ENCODE data around the gene NIPAL3. TPM values are rescaled to one million over a fixed set of nuclear protein-coding genes. Genes with fewer than 3 reads are reported as not detected.

Gene NIPAL3
- total RNA-seq, 4 donors from 2014 or later = 18.3 to 31.1 (median 26.6) TPM

DNA sequence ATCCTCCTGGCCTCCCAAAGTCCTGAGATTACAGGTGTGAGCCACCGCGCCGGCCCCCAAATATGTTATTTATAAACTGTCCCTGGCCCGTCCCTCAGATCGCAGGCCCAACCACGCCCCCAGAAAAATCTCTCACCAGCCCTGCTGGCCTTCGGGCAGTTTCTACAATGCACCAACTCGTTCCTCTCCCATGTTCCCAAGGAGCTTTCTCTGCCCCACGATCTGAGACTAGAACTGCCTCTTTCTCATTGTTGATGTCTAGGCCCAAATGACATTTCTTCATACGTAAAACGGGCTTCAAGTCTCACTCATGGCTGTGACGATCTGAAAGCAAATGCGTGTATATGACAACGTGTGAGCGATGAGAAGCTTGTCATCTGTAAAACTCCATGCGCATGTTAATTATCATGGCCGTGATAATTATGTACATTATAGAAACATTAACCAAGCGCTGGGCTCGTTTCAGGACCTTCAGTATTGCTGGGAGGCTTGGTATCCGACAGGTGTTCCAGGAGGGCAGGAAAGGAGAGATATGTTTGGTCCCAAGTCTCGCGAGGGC, 748 bp upstream of the NIPAL3 start:
- H3K27me3 ChIP-seq = no peaks in the 10 kb centered on the region
- TF ChIP-seq EP300 (IDR thresholded peaks at IDR 0.05) = no peak
- no peak for TF ChIP-seq POLR2AphosphoS5 (IDR thresholded peaks at IDR 0.05)
- TF ChIP-seq CTCF (IDR thresholded peaks at IDR 0.05) = no peak
- H3K4me3 ChIP-seq = peak overlapping the region; percentile 62 to 81 (median 71)
- 74% methylated on average over 22 of the region's 22 CpGs for WGBS
- H3K36me3 ChIP-seq = peaks cover 0 to 7% (median 3%) of the 10 kb centered on the region in 4 donors
- H3K27ac ChIP-seq (replicated peaks in 1 of 4) = peak overlapping the region; percentile 33 to 66 (median 52)
- no peaks in the 10 kb centered on the region for H3K9me3 ChIP-seq
- intact Hi-C loops (cut with DNase I) = loop anchor here (5.0 to 10.0 kb wide), 2 partner anchors 90 to 227 kb away; partner anchors contain the start of genes RCAN3 and SRRM1
- H3K4me1 ChIP-seq = peaks cover 24 to 46% (median 36%) of the 10 kb centered on the region in 4 donors
- no peak for DNase-seq (ENCODE audit: extremely low spot score)

GRCh38 chr1:24415910-24416665, 486 bp downstream of the NIPAL3 start:
- Histone ChIP-seq H3K4me3 (peak overlapping the region; percentile 62 to 81 (median 71)), H3K36me3 (peaks cover 0 to 18% (median 9%) of the 10 kb centered on the region in 4 donors), H3K27ac (replicated peaks in 1 of 4) (peak overlapping the region; percentile 22 to 50 (median 38)), H3K9me3 (no peaks in the 10 kb centered on the region), H3K4me1 (peaks cover 24 to 46% (median 36%) of the 10 kb centered on the region in 4 donors), H3K27me3 (no peaks in the 10 kb centered on the region)
- 7% methylated on average over 33 of the region's 35 CpGs for WGBS
- TF ChIP-seq POLR2AphosphoS5 (IDR thresholded peaks at IDR 0.05) (no peak), CTCF (IDR thresholded peaks at IDR 0.05) (no peak), POLR2A (IDR thresholded peaks at IDR 0.05; ENCODE audit: low read depth) (no peak)
- intact Hi-C loops (cut with DNase I) = loop anchor here (5.0 to 10.0 kb wide), 2 partner anchors 89 to 226 kb away; partner anchors contain the start of genes RCAN3 and SRRM1
- no peak for DNase-seq (ENCODE audit: extremely low spot score)

GRCh38 chr1:24416666-24417391, 1.2 kb downstream of the NIPAL3 start:
- no peak for DNase-seq (ENCODE audit: extremely low spot score)
- Histone ChIP-seq H3K4me1 (peaks cover 24 to 46% (median 36%) of the 10 kb centered on the region in 4 donors), H3K36me3 (peaks cover 0 to 25% (median 15%) of the 10 kb centered on the region in 4 donors), H3K27ac (replicated peaks in 1 of 4) (peak overlapping the region in 3 of 4 donors; percentile 22 to 47 (median 29)), H3K27me3 (no peaks in the 10 kb centered on the region), H3K9me3 (no peaks in the 10 kb centered on the region), H3K4me3 (peak overlapping the region; percentile 62 to 81 (median 71))
- whole genome bisulfite sequencing = 77% methylated on average over 9 of the region's 10 CpGs
- TF ChIP-seq EP300 (IDR thresholded peaks at IDR 0.05) (no peak), POLR2A (IDR thresholded peaks at IDR 0.05; ENCODE audit: low read depth) (no peak), CTCF (IDR thresholded peaks at IDR 0.05) (no peak), POLR2AphosphoS5 (IDR thresholded peaks at IDR 0.05) (no peak)
- intact Hi-C loops (cut with DNase I) = loop anchor here (5.0 to 10.0 kb wide), 2 partner anchors 88 to 225 kb away; partner anchors contain the start of genes RCAN3 and SRRM1

GRCh38 chr1:24417681-24418080, 2.1 kb downstream of the NIPAL3 start:
- TF ChIP-seq EP300 (IDR thresholded peaks at IDR 0.05) (no peak), CTCF (IDR thresholded peaks at IDR 0.05) (no peak), POLR2A (IDR thresholded peaks at IDR 0.05; ENCODE audit: low read depth) (no peak), POLR2AphosphoS5 (IDR thresholded peaks at IDR 0.05) (no peak)
- Histone ChIP-seq H3K36me3 (peaks cover 5 to 34% (median 23%) of the 10 kb centered on the region in 4 donors), H3K27me3 (no peaks in the 10 kb centered on the region), H3K4me3 (no peak overlapping the region), H3K4me1 (peaks cover 23 to 40% (median 33%) of the 10 kb centered on the region in 4 donors), H3K9me3 (no peaks in the 10 kb centered on the region), H3K27ac (replicated peaks in 1 of 4) (no peak overlapping the region)
- 72% methylated on average over 1 of the region's 1 CpG for WGBS
- intact Hi-C loops (cut with DNase I) = loop anchor here (5.0 to 10.0 kb wide), 2 partner anchors 87 to 225 kb away; partner anchors contain the start of genes RCAN3 and SRRM1
- no peak for DNase-seq (ENCODE audit: extremely low spot score)

Data from esophagus muscularis mucosa (tissue), 4 donors.